ENCODE data around the gene WEE1. TPM values are rescaled to one million over a fixed set of nuclear protein-coding genes. Genes with fewer than 3 reads are reported as not detected.

The WEE1 gene
- total RNA-seq, 1 experiment from 2014 or later = 54.9 TPM

GRCh38 chr11:9566561-9567063 lies 6.9 kb upstream of the WEE1 start:
- DNase-seq (ENCODE audit: low spot score) = no peak
- CTCF ChIA-PET = no interaction called here
- POLR2A ChIA-PET (ENCODE audit: low non-redundant PET) = interaction anchor here (0.7 kb wide), 1 partner anchor 106 kb away, joined by 6 read pairs; the partner anchor contains the start of gene ZNF143
- Histone ChIP-seq H3K9me3 (ENCODE audit: low read depth, low read length, poor library complexity, severe bottlenecking) (no peaks in the 10 kb centered on the region), H3K36me3 (ENCODE audit: insufficient read depth, low read length, poor library complexity, severe bottlenecking) (no peaks in the 10 kb centered on the region), H3K27me3 (replicated peaks; ENCODE audit: insufficient read depth, low read depth, low read length, poor library complexity) (no peaks in the 10 kb centered on the region), H3K27ac (ENCODE audit: low read depth, low read length, poor library complexity, severe bottlenecking) (peak overlapping the region; percentile 62), H3K4me3 (ENCODE audit: low read depth, low read length, poor library complexity, severe bottlenecking) (no peak overlapping the region), H3K4me1 (ENCODE audit: insufficient read depth, low read length, poor library complexity, severe bottlenecking) (peaks cover 23% of the 10 kb centered on the region)
- no TSS peak for BruUV-seq (replicated peaks)
- intact Hi-C loops (cut with micrococcal nuclease; ENCODE audit: unreplicated experiment) = no loop called here
- TF ChIP-seq EZH2 (IDR thresholded peaks at IDR 0.05; ENCODE audit: borderline replicate concordance, low read depth, low read length, poor library complexity, severe bottlenecking) (no peak), CTCF (conservative IDR thresholded peaks at IDR 0.05; ENCODE audit: low read depth, low read length) (no peak)

GRCh38 chr11:9567401-9567800 lies 6.1 kb upstream of the WEE1 start:
- ChIA-PET CTCF (no interaction called here), POLR2A (ENCODE audit: low non-redundant PET) (no interaction called here)
- Histone ChIP-seq H3K4me1 (ENCODE audit: insufficient read depth, low read length, poor library complexity, severe bottlenecking) (peaks cover 23% of the 10 kb centered on the region), H3K9me3 (ENCODE audit: low read depth, low read length, poor library complexity, severe bottlenecking) (no peaks in the 10 kb centered on the region), H3K4me3 (ENCODE audit: low read depth, low read length, poor library complexity, severe bottlenecking) (no peak overlapping the region), H3K27me3 (replicated peaks; ENCODE audit: insufficient read depth, low read depth, low read length, poor library complexity) (no peaks in the 10 kb centered on the region), H3K36me3 (ENCODE audit: insufficient read depth, low read length, poor library complexity, severe bottlenecking) (no peaks in the 10 kb centered on the region), H3K27ac (ENCODE audit: low read depth, low read length, poor library complexity, severe bottlenecking) (no peak overlapping the region)
- TF ChIP-seq EZH2 (IDR thresholded peaks at IDR 0.05; ENCODE audit: borderline replicate concordance, low read depth, low read length, poor library complexity, severe bottlenecking) (no peak), CTCF (conservative IDR thresholded peaks at IDR 0.05; ENCODE audit: low read depth, low read length) (no peak)
- intact Hi-C loops (cut with micrococcal nuclease; ENCODE audit: unreplicated experiment) = no loop called here
- BruUV-seq (replicated peaks) = no TSS peak
- no peak for DNase-seq (ENCODE audit: low spot score)

- Histone ChIP-seq H3K36me3 (ENCODE audit: insufficient read depth, low read length, poor library complexity, severe bottlenecking) (no peaks in the 10 kb centered on the region), H3K27me3 (replicated peaks; ENCODE audit: insufficient read depth, low read depth, low read length, poor library complexity) (no peaks in the 10 kb centered on the region), H3K4me1 (ENCODE audit: insufficient read depth, low read length, poor library complexity, severe bottlenecking) (peaks cover 23% of the 10 kb centered on the region), H3K9me3 (ENCODE audit: low read depth, low read length, poor library complexity, severe bottlenecking) (no peaks in the 10 kb centered on the region), H3K4me3 (ENCODE audit: low read depth, low read length, poor library complexity, severe bottlenecking) (no peak overlapping the region), H3K27ac (ENCODE audit: low read depth, low read length, poor library complexity, severe bottlenecking) (no peak overlapping the region)
- ChIA-PET POLR2A (ENCODE audit: low non-redundant PET) (no interaction called here), CTCF (no interaction called here)
- intact Hi-C loops (cut with micrococcal nuclease; ENCODE audit: unreplicated experiment) = no loop called here
- DNase-seq (ENCODE audit: low spot score) = no peak
- TF ChIP-seq CTCF (conservative IDR thresholded peaks at IDR 0.05; ENCODE audit: low read depth, low read length) (no peak), EZH2 (IDR thresholded peaks at IDR 0.05; ENCODE audit: borderline replicate concordance, low read depth, low read length, poor library complexity, severe bottlenecking) (no peak)
- BruUV-seq (replicated peaks) = no TSS peak
These were observed 5.2 kb upstream of the WEE1 start for GRCh38 chr11:9568161-9568853.
